HCT116 (cell line): ENCODE data around the gene DNAJC7.

Source experiments
- CEBPB ChIP-seq: IDR thresholded peaks from 2 replicates; pipeline ENCODE4 v1.6.1; 2012; ENCODE audit warnings: low read depth
- CTCF ChIP-seq, 3 experiments: fragments of 200-600 bp in 1 of 3; sonication (generic) in 1 of 3; IDR thresholded peaks in 2 of 3; conservative IDR thresholded peaks in 1 of 3; 2 replicates each; pipeline ENCODE4 v1.5.1; 2012 to 2017; ENCODE audit warnings: low read depth in 2 of 3, low read length in 2 of 3, antibody characterized with exemption in 1 of 3, borderline replicate concordance in 1 of 3, control low read depth in 1 of 3, mild to moderate bottlenecking in 1 of 3, mixed read lengths in 1 of 3, mixed run types in 1 of 3, moderate library complexity in 1 of 3; ENCODE audit not compliant: insufficient read depth in 1 of 3
- EGR1 ChIP-seq: IDR thresholded peaks from 2 replicates; pipeline ENCODE4 v1.6.1; 2012; ENCODE audit warnings: low read depth
- EZH2 ChIP-seq: fragments of 200-600 bp; sonication (generic); IDR thresholded peaks from 2 replicates; pipeline ENCODE4 v1.6.1; 2017; ENCODE audit warnings: antibody characterized with exemption, mixed run types
- EZH2phosphoT487 ChIP-seq: fragments of 200-600 bp; IDR thresholded peaks from 2 replicates; pipeline ENCODE4 v1.6.1; 2018; ENCODE audit warnings: antibody characterized with exemption, borderline replicate concordance
- MAX ChIP-seq: IDR thresholded peaks from 2 replicates; pipeline ENCODE4 v1.6.1; 2012
- POLR2A ChIP-seq: IDR thresholded peaks from 2 replicates; pipeline ENCODE4 v1.7.0; 2011; ENCODE audit warnings: borderline replicate concordance; ENCODE audit not compliant: insufficient read depth, insufficient read length; ENCODE audit errors: extremely low read depth
- POLR2AphosphoS5 ChIP-seq: IDR thresholded peaks from 2 replicates; pipeline ENCODE4 v1.6.1; 2011; ENCODE audit warnings: mild to moderate bottlenecking, low read depth, low read length, moderate library complexity
- RAD21 ChIP-seq: IDR thresholded peaks from 2 replicates; pipeline ENCODE4 v1.6.1; 2012; ENCODE audit warnings: low read depth, mild to moderate bottlenecking
- SIN3A ChIP-seq: IDR thresholded peaks from 2 replicates; pipeline ENCODE4 v1.6.1; 2012; ENCODE audit warnings: low read depth
- SP1 ChIP-seq: IDR thresholded peaks from 2 replicates; pipeline ENCODE4 v1.6.1; 2012; ENCODE audit warnings: low read depth
- SRF ChIP-seq: IDR thresholded peaks from 2 replicates; pipeline ENCODE4 v1.6.1; 2012; ENCODE audit warnings: low read depth
- YY1 ChIP-seq: IDR thresholded peaks from 2 replicates; pipeline ENCODE4 v1.6.1; 2011; ENCODE audit warnings: low read length, low read depth, moderate library complexity, mild to moderate bottlenecking; ENCODE audit not compliant: insufficient replicate concordance; ENCODE audit errors: extremely low read depth
- ZNF274 ChIP-seq: fragments of 200-500 bp; sonication (Bioruptor generic); IDR thresholded peaks from 2 replicates; pipeline ENCODE4 v1.6.1; 2014; ENCODE audit warnings: mild to moderate bottlenecking, low read depth, low read length, inconsistent platforms

- TF ChIP-seq CTCF (IDR thresholded peaks at IDR 0.05 in 2 of 3, conservative IDR thresholded peaks at IDR 0.05 in 1 of 3; ENCODE audit: borderline replicate concordance in 1 of 3, insufficient read depth in 1 of 3, low read depth in 2 of 3, low read length in 2 of 3) (no peak), RAD21 (no peak), SIN3A (no peak), SP1 (no peak), POLR2A (no peak), POLR2AphosphoS5 (no peak), CEBPB (no peak), ZNF274 (no peak), EZH2phosphoT487 (no peak), YY1 (no peak), MAX (no peak), EZH2 (no peak), SRF (no peak), EGR1 (no peak)
Observed at GRCh38 chr17:41967141-41967920, 49.9 kb downstream of the DNAJC7 start.
